Measurements from ENCODE around the gene GRB7. TPM values are rescaled to one million over a fixed set of nuclear protein-coding genes. Genes with fewer than 3 reads are reported as not detected.

Gene GRB7
- total and polyA plus RNA-seq, 2 of the 4 experiments (the other 2 are of a cell fraction), result 0.18 to 0.36 TPM

DNA sequence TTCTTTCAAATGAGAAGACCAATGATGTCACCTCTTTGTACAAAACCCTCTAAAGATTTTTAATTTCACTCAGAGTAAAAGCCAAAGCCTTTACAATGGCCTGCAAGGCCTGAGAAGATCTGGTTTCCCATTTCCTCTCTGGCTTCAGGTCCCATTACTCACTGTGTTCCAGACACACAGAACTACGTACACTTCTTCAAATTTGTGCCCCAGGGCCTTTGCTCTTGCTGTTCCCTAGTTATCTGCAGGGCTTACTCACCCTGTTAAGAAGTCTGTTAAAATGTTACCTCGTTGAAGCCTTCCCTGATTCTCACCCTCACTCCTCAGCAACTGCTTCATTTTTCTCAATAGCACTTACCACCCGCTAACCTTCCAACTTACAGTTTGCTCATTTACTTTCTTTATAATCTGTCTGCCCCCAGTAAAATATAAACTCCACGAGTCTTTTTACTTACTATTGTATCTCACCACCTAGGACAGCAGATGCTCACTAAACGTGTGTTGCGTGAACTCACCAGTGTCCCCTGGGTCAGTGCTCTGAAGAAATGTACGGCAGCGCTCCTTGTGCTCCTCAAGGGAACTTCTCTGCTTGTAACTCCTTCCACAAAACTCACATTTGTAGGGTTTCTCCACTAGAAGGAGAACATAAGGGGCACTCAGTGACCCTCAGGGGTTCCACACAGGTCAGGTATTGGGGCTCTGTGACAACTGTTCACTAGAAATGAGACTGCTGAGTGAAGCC is 50.2 kb downstream of the GRB7 start:
- H3K27ac ChIP-seq (ENCODE audit: insufficient read depth, low read length), result no peak overlapping the region
- no peak overlapping the region for H4K8ac ChIP-seq (ENCODE audit: low read depth in 2 of 2, low read length in 2 of 2)
- H4K5ac ChIP-seq (ENCODE audit: low read depth, low read length), result no peak overlapping the region
- no TSS peak for BruUV-seq (replicated peaks)
- H3K9ac ChIP-seq (ENCODE audit: low read depth, low read length), result no peak overlapping the region
- no peak overlapping the region for H2BK5ac ChIP-seq (ENCODE audit: low read depth, low read length, poor library complexity, severe bottlenecking)
- intact Hi-C loops (cut with micrococcal nuclease), result no loop called here
- H3K79me1 ChIP-seq (ENCODE audit: low read depth in 1 of 2, low read length in 2 of 2), result no peaks in the 10 kb centered on the region
- H3K27me3 ChIP-seq (ENCODE audit: control insufficient read depth, insufficient read depth, low read length), result peaks cover 36% of the 10 kb centered on the region
- no peak overlapping the region for H2AFZ ChIP-seq (replicated peaks; ENCODE audit: low read length, poor library complexity)
- H3K23ac ChIP-seq (ENCODE audit: low read depth, low read length), result no peak overlapping the region
- no peak overlapping the region for H3K4ac ChIP-seq (ENCODE audit: low read depth, low read length)
- in situ Hi-C loops (cut with MboI; ENCODE audit: low sequenced_read_pairs), result no loop called here
- 56% methylated on average over 6 of the region's 8 CpGs; no CpG with 5 or more reads in 1 of the 2 experiments for WGBS, 2 experiments (ENCODE audit: extremely low coverage in 2 of 2, insufficient read length in 1 of 2)
- DNase-seq (no peak), ATAC-seq (ENCODE audit: low read depth) (no peak)
- no peak overlapping the region for H3K56ac ChIP-seq (ENCODE audit: extremely low read depth, insufficient read depth, low read length)
- no peaks in the 10 kb centered on the region for H3K4me1 ChIP-seq (ENCODE audit: control insufficient read depth, insufficient read depth, low read length)
- H2BK120ac ChIP-seq (ENCODE audit: low read depth, low read length), result no peak overlapping the region
- no peak overlapping the region for H3K4me2 ChIP-seq (ENCODE audit: low read depth, low read length)
- no peaks in the 10 kb centered on the region for H3K36me3 ChIP-seq (ENCODE audit: control insufficient read depth, insufficient read depth, low read length)
- H4K20me1 ChIP-seq (ENCODE audit: insufficient read depth, low read length), result no peaks in the 10 kb centered on the region
- no peak overlapping the region for H3K14ac ChIP-seq (replicated peaks; ENCODE audit: low read depth, low read length)
- H3K9me3 ChIP-seq (ENCODE audit: control insufficient read depth, insufficient read depth, low read length), result no peaks in the 10 kb centered on the region
- H3K9me1 ChIP-seq (ENCODE audit: insufficient read depth, low read length), result no peaks in the 10 kb centered on the region
- no peak overlapping the region for H4K91ac ChIP-seq (ENCODE audit: insufficient read depth, low read depth, low read length)
- dilution Hi-C loops (cut with HindIII; ENCODE audit: low sequenced_read_pairs, unreplicated experiment), result no loop called here
- H2BK20ac ChIP-seq (ENCODE audit: low read depth, low read length), result no peak overlapping the region
- TF ChIP-seq MAZ (IDR thresholded peaks at IDR 0.05; ENCODE audit: borderline replicate concordance, low read depth, low read length) (no peak), BHLHE40 (IDR thresholded peaks at IDR 0.05; ENCODE audit: low read depth, low read length) (no peak), CTCF (conservative IDR thresholded peaks at IDR 0.05; ENCODE audit: low read depth, low read length) (no peak), CEBPB (IDR thresholded peaks at IDR 0.05; ENCODE audit: low read depth, low read length) (no peak), RFX5 (IDR thresholded peaks at IDR 0.05; ENCODE audit: low read depth, low read length) (no peak), USF2 (IDR thresholded peaks at IDR 0.05; ENCODE audit: low read depth, low read length) (no peak), RAD21 (IDR thresholded peaks at IDR 0.05; ENCODE audit: low read length) (no peak), MXI1 (IDR thresholded peaks at IDR 0.05; ENCODE audit: borderline replicate concordance, low read depth, low read length) (no peak), CHD1 (IDR thresholded peaks at IDR 0.05; ENCODE audit: low read depth, low read length) (no peak), NFE2L2 (IDR thresholded peaks at IDR 0.05; ENCODE audit: low read depth, low read length) (no peak), ELK1 (IDR thresholded peaks at IDR 0.05; ENCODE audit: borderline replicate concordance, low read depth, low read length) (no peak), SMC3 (IDR thresholded peaks at IDR 0.05; ENCODE audit: low read depth, low read length) (no peak), MAFK (IDR thresholded peaks at IDR 0.05; ENCODE audit: low read depth, low read length) (no peak), FOS (IDR thresholded peaks at IDR 0.05; ENCODE audit: low read depth, low read length) (no peak), POLR2A (IDR thresholded peaks at IDR 0.05; ENCODE audit: low read depth, low read length) (no peak), RCOR1 (IDR thresholded peaks at IDR 0.05; ENCODE audit: insufficient replicate concordance, low read length) (no peak)
- no peak overlapping the region for H3K18ac ChIP-seq (ENCODE audit: low read depth, low read length)
- CTCF ChIA-PET, result interaction anchor here (0.5 kb wide), 1 partner anchor 35 kb away, joined by 5 read pairs; no protein-coding TSS in a partner anchor
- H2BK15ac ChIP-seq (ENCODE audit: low read depth, low read length), result no peak overlapping the region
- POLR2A ChIA-PET (ENCODE audit: unreplicated experiment), result no interaction called here
- no peak overlapping the region for H2AK5ac ChIP-seq (ENCODE audit: low read depth, low read length)
- H2AK9ac ChIP-seq (replicated peaks; ENCODE audit: low read depth, low read length, poor library complexity), result no peak overlapping the region
- no peak overlapping the region for H3K4me3 ChIP-seq (ENCODE audit: insufficient read depth, low read depth, low read length)

All from IMR-90 (cell line).